Astrocyte of the spinal cord (primary cell): ENCODE results near the gene TRIP4.

Source experiments
- DNase-seq: peaks from one replicate; pipeline ENCODE4 v3.0.0; 2011; ENCODE audit warnings: low read depth, low spot score
- H3K4me3 ChIP-seq: 2 replicates; pipeline ENCODE4 v1.5.1; 2011; ENCODE audit warnings: low read depth, mild to moderate bottlenecking, low read length, moderate library complexity
- in situ Hi-C: cut with HindIII; loops from 2 replicates; pipeline ENCODE4 v1.10.0; 2017; ENCODE audit warnings: low sequenced_read_pairs
- TF ChIP-seq, protein P1 (sequence below): IDR thresholded peaks from 2 replicates; pipeline ENCODE4 v1.5.1; 2012; ENCODE audit warnings: low read depth, mild to moderate bottlenecking, low read length, inconsistent platforms

Gene TRIP4

GRCh38 chr15:64462492-64462891 lies 74.9 kb downstream of the TRIP4 start:
- H3K4me3 ChIP-seq = no peak overlapping the region
- in situ Hi-C loops = no loop called here
- TF ChIP-seq, protein P1, sequence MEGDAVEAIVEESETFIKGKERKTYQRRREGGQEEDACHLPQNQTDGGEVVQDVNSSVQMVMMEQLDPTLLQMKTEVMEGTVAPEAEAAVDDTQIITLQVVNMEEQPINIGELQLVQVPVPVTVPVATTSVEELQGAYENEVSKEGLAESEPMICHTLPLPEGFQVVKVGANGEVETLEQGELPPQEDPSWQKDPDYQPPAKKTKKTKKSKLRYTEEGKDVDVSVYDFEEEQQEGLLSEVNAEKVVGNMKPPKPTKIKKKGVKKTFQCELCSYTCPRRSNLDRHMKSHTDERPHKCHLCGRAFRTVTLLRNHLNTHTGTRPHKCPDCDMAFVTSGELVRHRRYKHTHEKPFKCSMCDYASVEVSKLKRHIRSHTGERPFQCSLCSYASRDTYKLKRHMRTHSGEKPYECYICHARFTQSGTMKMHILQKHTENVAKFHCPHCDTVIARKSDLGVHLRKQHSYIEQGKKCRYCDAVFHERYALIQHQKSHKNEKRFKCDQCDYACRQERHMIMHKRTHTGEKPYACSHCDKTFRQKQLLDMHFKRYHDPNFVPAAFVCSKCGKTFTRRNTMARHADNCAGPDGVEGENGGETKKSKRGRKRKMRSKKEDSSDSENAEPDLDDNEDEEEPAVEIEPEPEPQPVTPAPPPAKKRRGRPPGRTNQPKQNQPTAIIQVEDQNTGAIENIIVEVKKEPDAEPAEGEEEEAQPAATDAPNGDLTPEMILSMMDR = no peak
- DNase-seq = no peak

GRCh38 chr15:64464276-64465005 lies 76.8 kb downstream of the TRIP4 start:
- TF ChIP-seq, protein P1 = no peak
- no peak overlapping the region for H3K4me3 ChIP-seq
- DNase-seq = peak; percentile 26
- in situ Hi-C loops = no loop called here

- H3K4me3 ChIP-seq = no peak overlapping the region
- DNase-seq = no peak
- TF ChIP-seq, protein P1 = no peak
- in situ Hi-C loops = no loop called here
Measured at GRCh38 chr15:64466408-64467141, 78.9 kb downstream of the TRIP4 start.

DNA sequence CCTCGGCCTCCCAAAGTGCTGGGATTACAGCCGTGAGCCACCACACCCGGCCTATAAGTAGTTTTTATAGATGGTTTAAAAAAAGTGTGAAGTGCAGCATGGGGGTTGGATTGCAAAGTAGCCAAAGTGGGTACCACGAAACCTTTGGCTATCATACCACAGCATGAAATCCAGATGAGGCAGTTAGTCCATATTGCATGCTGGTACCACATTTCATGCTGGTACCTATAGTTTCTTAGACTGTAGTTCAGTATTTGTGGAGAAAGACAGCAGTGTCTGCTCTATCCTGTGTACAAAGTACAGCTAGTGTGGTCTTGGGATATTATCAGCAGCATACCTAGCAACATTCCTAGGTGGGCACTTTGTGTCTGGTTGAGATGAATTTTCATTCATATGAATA lies 84.5 kb downstream of the TRIP4 start:
- TF ChIP-seq, protein P1 = no peak
- no peak for DNase-seq
- in situ Hi-C loops = no loop called here

GRCh38 chr15:64474846-64475245 lies 87.2 kb downstream of the TRIP4 start:
- no peak for DNase-seq
- TF ChIP-seq, protein P1 = no peak
- H3K4me3 ChIP-seq = no peak overlapping the region
- in situ Hi-C loops = no loop called here

More for the DNA sequence above, 84.5 kb downstream of the TRIP4 start:
- H3K4me3 ChIP-seq = no peak overlapping the region

- DNase-seq = no peak
- no peak overlapping the region for H3K4me3 ChIP-seq
- in situ Hi-C loops = no loop called here
- TF ChIP-seq, protein P1 = no peak
Measured at GRCh38 chr15:64476550-64476949, 88.9 kb downstream of the TRIP4 start.
